Smooth muscle cell (in vitro differentiated cells): ENCODE results near the gene TMEM208. TPM values are rescaled to one million over a fixed set of nuclear protein-coding genes. Genes with fewer than 3 reads are reported as not detected.

Experiments used
- DNase-seq: peaks from one replicate; lab custom pipeline; 2025; ENCODE audit not compliant: unreplicated experiment; lab: John Stamatoyannopoulos, UW
- H2AFZ ChIP-seq: fragments of 200-600 bp; sonication (generic); 2 replicates; pipeline ENCODE4 v1.6.0; 2016; ENCODE audit warnings: antibody characterized with exemption, low read depth, mild to moderate bottlenecking
- H3F3A ChIP-seq: fragments of 200-600 bp; sonication (generic); 2 replicates; pipeline ENCODE4 v1.6.0; 2017; ENCODE audit warnings: antibody characterized with exemption, low read depth
- H3K27ac ChIP-seq: fragments of 200-600 bp; sonication (generic); 2 replicates; pipeline ENCODE4 v1.5.1; 2016; ENCODE audit warnings: low read depth, mild to moderate bottlenecking
- H3K27me3 ChIP-seq: fragments of 200-600 bp; sonication (generic); 2 replicates; pipeline ENCODE4 v1.6.1; 2016; ENCODE audit warnings: low read depth, mild to moderate bottlenecking
- H3K36me3 ChIP-seq: fragments of 200-600 bp; sonication (generic); 2 replicates; pipeline ENCODE4 v1.5.1; 2016; ENCODE audit warnings: low read depth
- H3K4me1 ChIP-seq: fragments of 200-600 bp; sonication (generic); 2 replicates; pipeline ENCODE4 v1.5.1; 2016; ENCODE audit warnings: low read depth
- H3K4me2 ChIP-seq: fragments of 200-600 bp; sonication (generic); 2 replicates; pipeline ENCODE4 v1.6.0; 2016; ENCODE audit warnings: mild to moderate bottlenecking
- H3K4me3 ChIP-seq: fragments of 200-600 bp; sonication (generic); 2 replicates; pipeline ENCODE4 v1.5.1; 2016; ENCODE audit warnings: mild to moderate bottlenecking
- H3K79me2 ChIP-seq: fragments of 200-600 bp; sonication (generic); 2 replicates; pipeline ENCODE4 v1.6.0; 2016; ENCODE audit warnings: low read depth, mild to moderate bottlenecking
- H3K9ac ChIP-seq: fragments of 200-600 bp; sonication (generic); 2 replicates; pipeline ENCODE4 v1.6.0; 2016; ENCODE audit warnings: low read depth
- H3K9me3 ChIP-seq: fragments of 200-600 bp; sonication (generic); replicated peaks from 2 replicates; pipeline ENCODE4 v1.5.1; 2016; ENCODE audit warnings: low read depth
- H4K20me1 ChIP-seq: fragments of 200-600 bp; sonication (generic); 2 replicates; pipeline ENCODE4 v1.6.0; 2016; ENCODE audit warnings: low read depth
- CTCF ChIP-seq: fragments of 200-600 bp; sonication (generic); IDR thresholded peaks from 2 replicates; pipeline ENCODE4 v1.5.1; 2017; ENCODE audit warnings: borderline replicate concordance, mild to moderate bottlenecking, antibody characterized with exemption; ENCODE audit not compliant: insufficient read depth, poor library complexity, severe bottlenecking
- WGBS: methylation state at CpG from one replicate; pipeline ENCODE4 v1.1.7; 2016; ENCODE audit warnings: low lambda C conversion rate; 5-methylcytosine and 5-hydroxymethylcytosine counted together
- polyA plus RNA-seq: library from polyadenylated mRNA; unstranded; fragments of >200 nt; fragmentation: Nextera tagmentation; extraction: Ambion mirVana; gene quantifications from 2 replicates; pipeline ENCODE4 v1.2.1, GENCODE V29; 2016
- total RNA-seq: library from RNA; depleted of rRNA; stranded (reverse); fragments of >200 nt; gene quantifications from 2 replicates; pipeline ENCODE4 v1.2.3, GENCODE V29; 2014

Gene TMEM208
- total and polyA plus RNA-seq, 2 experiments from 2014 or later = 45.4 to 171 TPM

GRCh38 chr16:67255553-67256221, 28.8 kb downstream of the TMEM208 start:
- no peak overlapping the region for H2AFZ ChIP-seq
- 94% methylated on average over 17 of the region's 17 CpGs for WGBS

GRCh38 chr16:67256701-67257230, 29.8 kb downstream of the TMEM208 start:
- TF ChIP-seq CTCF = no peak
- Histone ChIP-seq H4K20me1 (no peaks in the 10 kb centered on the region), H3K9ac (no peak overlapping the region), H3K4me3 (no peak overlapping the region), H3K27me3 (no peaks in the 10 kb centered on the region), H3K36me3 (no peaks in the 10 kb centered on the region), H3K4me1 (no peaks in the 10 kb centered on the region), H3K9me3 (no peaks in the 10 kb centered on the region), H2AFZ (no peak overlapping the region), H3K79me2 (no peaks in the 10 kb centered on the region), H3K4me2 (no peak overlapping the region), H3F3A (no peaks in the 10 kb centered on the region), H3K27ac (no peak overlapping the region)
- 96% methylated on average over 11 of the region's 11 CpGs for WGBS
- no peak for DNase-seq

More at GRCh38 chr16:67255553-67256221, 28.8 kb downstream of the TMEM208 start:
- H4K20me1 ChIP-seq = no peaks in the 10 kb centered on the region
- H3K9me3 ChIP-seq = no peaks in the 10 kb centered on the region
- no peak overlapping the region for H3K4me3 ChIP-seq
- no peaks in the 10 kb centered on the region for H3K36me3 ChIP-seq
- H3K9ac ChIP-seq = no peak overlapping the region
- no peaks in the 10 kb centered on the region for H3F3A ChIP-seq
- no peaks in the 10 kb centered on the region for H3K27me3 ChIP-seq
- H3K4me1 ChIP-seq = no peaks in the 10 kb centered on the region
- no peak for TF ChIP-seq CTCF
- no peak overlapping the region for H3K27ac ChIP-seq
- no peaks in the 10 kb centered on the region for H3K79me2 ChIP-seq
- no peak overlapping the region for H3K4me2 ChIP-seq
- no peak for DNase-seq

- Histone ChIP-seq H3K9ac (no peak overlapping the region), H4K20me1 (no peaks in the 10 kb centered on the region), H3K4me1 (no peaks in the 10 kb centered on the region), H2AFZ (no peak overlapping the region), H3K4me3 (no peak overlapping the region), H3K27ac (no peak overlapping the region), H3K79me2 (no peaks in the 10 kb centered on the region), H3K9me3 (no peaks in the 10 kb centered on the region), H3K27me3 (no peaks in the 10 kb centered on the region), H3K36me3 (no peaks in the 10 kb centered on the region), H3F3A (no peaks in the 10 kb centered on the region), H3K4me2 (no peak overlapping the region)
- TF ChIP-seq CTCF = no peak
- DNase-seq = no peak
- 92% methylated on average over 4 of the region's 4 CpGs for WGBS
Measured at GRCh38 chr16:67257486-67258160, 30.7 kb downstream of the TMEM208 start.
